Smooth muscle cell (in vitro differentiated cells): ENCODE results near the gene TSPAN19. TPM values are rescaled to one million over a fixed set of nuclear protein-coding genes. Genes with fewer than 3 reads are reported as not detected.

Experiments
- DNase-seq: peaks from one replicate; lab custom pipeline; 2025; ENCODE audit not compliant: unreplicated experiment; lab: John Stamatoyannopoulos, UW
- H2AFZ ChIP-seq: fragments of 200-600 bp; sonication (generic); 2 replicates; pipeline ENCODE4 v1.6.0; 2016; ENCODE audit warnings: antibody characterized with exemption, low read depth, mild to moderate bottlenecking
- H3F3A ChIP-seq: fragments of 200-600 bp; sonication (generic); 2 replicates; pipeline ENCODE4 v1.6.0; 2017; ENCODE audit warnings: antibody characterized with exemption, low read depth
- H3K27ac ChIP-seq: fragments of 200-600 bp; sonication (generic); 2 replicates; pipeline ENCODE4 v1.5.1; 2016; ENCODE audit warnings: low read depth, mild to moderate bottlenecking
- H3K27me3 ChIP-seq: fragments of 200-600 bp; sonication (generic); 2 replicates; pipeline ENCODE4 v1.6.1; 2016; ENCODE audit warnings: low read depth, mild to moderate bottlenecking
- H3K36me3 ChIP-seq: fragments of 200-600 bp; sonication (generic); 2 replicates; pipeline ENCODE4 v1.5.1; 2016; ENCODE audit warnings: low read depth
- H3K4me1 ChIP-seq: fragments of 200-600 bp; sonication (generic); 2 replicates; pipeline ENCODE4 v1.5.1; 2016; ENCODE audit warnings: low read depth
- H3K4me2 ChIP-seq: fragments of 200-600 bp; sonication (generic); 2 replicates; pipeline ENCODE4 v1.6.0; 2016; ENCODE audit warnings: mild to moderate bottlenecking
- H3K4me3 ChIP-seq: fragments of 200-600 bp; sonication (generic); 2 replicates; pipeline ENCODE4 v1.5.1; 2016; ENCODE audit warnings: mild to moderate bottlenecking
- H3K79me2 ChIP-seq: fragments of 200-600 bp; sonication (generic); 2 replicates; pipeline ENCODE4 v1.6.0; 2016; ENCODE audit warnings: low read depth, mild to moderate bottlenecking
- H3K9ac ChIP-seq: fragments of 200-600 bp; sonication (generic); 2 replicates; pipeline ENCODE4 v1.6.0; 2016; ENCODE audit warnings: low read depth
- H3K9me3 ChIP-seq: fragments of 200-600 bp; sonication (generic); replicated peaks from 2 replicates; pipeline ENCODE4 v1.5.1; 2016; ENCODE audit warnings: low read depth
- H4K20me1 ChIP-seq: fragments of 200-600 bp; sonication (generic); 2 replicates; pipeline ENCODE4 v1.6.0; 2016; ENCODE audit warnings: low read depth
- CTCF ChIP-seq: fragments of 200-600 bp; sonication (generic); IDR thresholded peaks from 2 replicates; pipeline ENCODE4 v1.5.1; 2017; ENCODE audit warnings: borderline replicate concordance, mild to moderate bottlenecking, antibody characterized with exemption; ENCODE audit not compliant: insufficient read depth, poor library complexity, severe bottlenecking
- WGBS: methylation state at CpG from one replicate; pipeline ENCODE4 v1.1.7; 2016; ENCODE audit warnings: low lambda C conversion rate; 5-methylcytosine and 5-hydroxymethylcytosine counted together
- polyA plus RNA-seq: library from polyadenylated mRNA; unstranded; fragments of >200 nt; fragmentation: Nextera tagmentation; extraction: Ambion mirVana; gene quantifications from 2 replicates; pipeline ENCODE4 v1.2.1, GENCODE V29; 2016
- total RNA-seq: library from RNA; depleted of rRNA; stranded (reverse); fragments of >200 nt; gene quantifications from 2 replicates; pipeline ENCODE4 v1.2.3, GENCODE V29; 2014

Gene TSPAN19
- total and polyA plus RNA-seq, 2 experiments from 2014 or later, result not detected

GRCh38 chr12:85002778-85003296, 33.2 kb downstream of the TSPAN19 start:
- Histone ChIP-seq H3K27me3 (no peaks in the 10 kb centered on the region), H3K4me3 (no peak overlapping the region), H4K20me1 (no peaks in the 10 kb centered on the region), H3K4me1 (no peaks in the 10 kb centered on the region), H3K9ac (no peak overlapping the region), H3K79me2 (no peaks in the 10 kb centered on the region), H3F3A (no peaks in the 10 kb centered on the region), H3K9me3 (no peaks in the 10 kb centered on the region), H3K4me2 (no peak overlapping the region), H3K36me3 (no peaks in the 10 kb centered on the region), H2AFZ (no peak overlapping the region), H3K27ac (no peak overlapping the region)
- no peak for DNase-seq
- TF ChIP-seq CTCF, result no peak
- WGBS, result 96% methylated on average over 3 of the region's 3 CpGs

GRCh38 chr12:85000729-85001128, 35.3 kb downstream of the TSPAN19 start:
- Histone ChIP-seq H3K79me2 (no peaks in the 10 kb centered on the region), H2AFZ (no peak overlapping the region), H3K36me3 (no peaks in the 10 kb centered on the region), H3K27me3 (no peaks in the 10 kb centered on the region), H3K9me3 (no peaks in the 10 kb centered on the region), H3K4me2 (no peak overlapping the region), H3K9ac (no peak overlapping the region), H4K20me1 (no peaks in the 10 kb centered on the region), H3K27ac (no peak overlapping the region), H3K4me1 (no peaks in the 10 kb centered on the region), H3K4me3 (no peak overlapping the region), H3F3A (no peaks in the 10 kb centered on the region)
- 95% methylated on average over 2 of the region's 2 CpGs for WGBS
- TF ChIP-seq CTCF, result no peak
- no peak for DNase-seq

- no peaks in the 10 kb centered on the region for H3F3A ChIP-seq
- H3K4me2 ChIP-seq, result no peak overlapping the region
- no peaks in the 10 kb centered on the region for H3K9me3 ChIP-seq
- H3K4me3 ChIP-seq, result no peak overlapping the region
- no peak overlapping the region for H3K9ac ChIP-seq
- TF ChIP-seq CTCF, result no peak
- DNase-seq, result no peak
- H3K27ac ChIP-seq, result no peak overlapping the region
- no peaks in the 10 kb centered on the region for H4K20me1 ChIP-seq
- no peaks in the 10 kb centered on the region for H3K79me2 ChIP-seq
- H2AFZ ChIP-seq, result no peak overlapping the region
- no peaks in the 10 kb centered on the region for H3K27me3 ChIP-seq
- H3K4me1 ChIP-seq, result no peaks in the 10 kb centered on the region
- H3K36me3 ChIP-seq, result no peaks in the 10 kb centered on the region
Measured at GRCh38 chr12:84998341-84998740, 37.7 kb downstream of the TSPAN19 start.

- TF ChIP-seq CTCF, result no peak
- Histone ChIP-seq H3K9me3 (no peaks in the 10 kb centered on the region), H3K4me1 (no peaks in the 10 kb centered on the region), H3K27ac (no peak overlapping the region), H3K4me3 (no peak overlapping the region), H3K9ac (no peak overlapping the region), H3K4me2 (no peak overlapping the region), H2AFZ (no peak overlapping the region), H3F3A (no peaks in the 10 kb centered on the region), H3K27me3 (no peaks in the 10 kb centered on the region), H3K79me2 (no peaks in the 10 kb centered on the region), H4K20me1 (no peaks in the 10 kb centered on the region), H3K36me3 (no peaks in the 10 kb centered on the region)
- 76% methylated on average over 1 of the region's 1 CpG for whole genome bisulfite sequencing
- no peak for DNase-seq
Measured at GRCh38 chr12:84996759-84997158, 39.3 kb downstream of the TSPAN19 start.
